GM23338 (cell line): ENCODE results near the gene PITPNC1. TPM values are rescaled to one million over a fixed set of nuclear protein-coding genes. Genes with fewer than 3 reads are reported as not detected.

ENCODE experiments used
- ATAC-seq: fragments of 200-7000 bp; cut with Tn5 transposase; 3 replicates; pipeline ENCODE4 v1.9.1; 2020
- DNase-seq: peaks from one replicate; pipeline ENCODE4 v3.0.0-alpha.2; 2015; ENCODE audit warnings: low spot score
- H2AFZ ChIP-seq: fragments of 200-600 bp; sonication (generic); 2 replicates; pipeline ENCODE4 v1.8.0; 2016; ENCODE audit warnings: antibody characterized with exemption, mild to moderate bottlenecking, moderate library complexity
- H3F3A ChIP-seq: fragments of 200-600 bp; sonication (generic); replicated peaks from 2 replicates; pipeline ENCODE4 v1.8.0; 2017; ENCODE audit warnings: antibody characterized with exemption, mixed run types, low read depth
- H3K27ac ChIP-seq: fragments of 200-600 bp; sonication (generic); 2 replicates; pipeline ENCODE4 v1.6.1; 2016; ENCODE audit warnings: low read depth
- H3K27me3 ChIP-seq: fragments of 200-600 bp; sonication (generic); 2 replicates; pipeline ENCODE4 v1.8.0; 2016; ENCODE audit warnings: mild to moderate bottlenecking, mixed run types, moderate library complexity; ENCODE audit not compliant: insufficient read depth
- H3K36me3 ChIP-seq: fragments of 200-600 bp; sonication (generic); 2 replicates; pipeline ENCODE4 v1.8.0; 2016; ENCODE audit warnings: mild to moderate bottlenecking; ENCODE audit not compliant: insufficient read depth
- H3K4me1 ChIP-seq: fragments of 200-600 bp; sonication (generic); 2 replicates; pipeline ENCODE4 v1.8.0; 2016; ENCODE audit warnings: mild to moderate bottlenecking, moderate library complexity; ENCODE audit not compliant: insufficient read depth
- H3K4me2 ChIP-seq: fragments of 200-600 bp; sonication (generic); 2 replicates; pipeline ENCODE4 v1.7.1; 2017; ENCODE audit warnings: mixed run types
- H3K4me3 ChIP-seq: fragments of 200-600 bp; sonication (generic); 2 replicates; pipeline ENCODE4 v1.6.1; 2016; ENCODE audit warnings: mixed run types
- H3K79me2 ChIP-seq: fragments of 200-600 bp; sonication (generic); replicated peaks from 2 replicates; pipeline ENCODE4 v1.8.0; 2017; ENCODE audit warnings: mild to moderate bottlenecking; ENCODE audit not compliant: insufficient read depth
- H3K9me2 ChIP-seq: fragments of 200-600 bp; sonication (generic); 2 replicates; pipeline ENCODE4 v1.8.0; 2017; ENCODE audit not compliant: insufficient read depth
- H4K20me1 ChIP-seq: fragments of 200-600 bp; sonication (generic); replicated peaks from 2 replicates; pipeline ENCODE4 v1.8.0; 2017; ENCODE audit warnings: mild to moderate bottlenecking; ENCODE audit not compliant: insufficient read depth
- H3K27ac Mint-ChIP-seq: 2 replicates; pipeline ENCODE4 v1.8.0; 2020; ENCODE audit warnings: inconsistent platforms, mild to moderate bottlenecking, moderate library complexity, mixed read lengths
- H3K27me3 Mint-ChIP-seq: 3 replicates; pipeline ENCODE4 v1.8.0; 2022; ENCODE audit warnings: low read depth, mild to moderate bottlenecking, moderate library complexity, mixed read lengths, inconsistent platforms; ENCODE audit not compliant: insufficient read depth, poor library complexity
- H3K36me3 Mint-ChIP-seq: 3 replicates; pipeline ENCODE4 v1.8.0; 2021; ENCODE audit warnings: low read depth, mild to moderate bottlenecking, inconsistent platforms, moderate library complexity, mixed read lengths
- H3K4me1 Mint-ChIP-seq: 3 replicates; pipeline ENCODE4 v1.8.0; 2020; ENCODE audit warnings: mild to moderate bottlenecking, inconsistent platforms, mixed read lengths
- H3K4me3 Mint-ChIP-seq: 3 replicates; pipeline ENCODE4 v1.8.0; 2021; ENCODE audit warnings: moderate library complexity, mild to moderate bottlenecking, inconsistent platforms, mixed read lengths
- H3K9me3 Mint-ChIP-seq: 3 replicates; pipeline ENCODE4 v1.8.0; 2020; ENCODE audit warnings: moderate library complexity, mild to moderate bottlenecking, inconsistent platforms, mixed read lengths
- CREB1 ChIP-seq: fragments of 250-450 bp; sonication (Bioruptor Pico); IDR thresholded peaks from 2 replicates; pipeline ENCODE4 v1.5.0; 2020; ENCODE audit warnings: low read depth, mild to moderate bottlenecking, moderate library complexity
- CTCF ChIP-seq, 2 experiments: fragments of 200-600 bp in 1 of 2; sonication (generic) in 1 of 2; conservative IDR thresholded peaks; 2 replicates each; pipeline versions ENCODE4 v1.5.1 to v1.6.1; 2016 to 2017; ENCODE audit warnings: antibody characterized with exemption in 2 of 2, low read depth in 2 of 2, mild to moderate bottlenecking in 2 of 2, moderate library complexity in 1 of 2
- ETS1 ChIP-seq: IDR thresholded peaks from 2 replicates; pipeline ENCODE4 v1.6.1; 2016; ENCODE audit warnings: antibody characterized with exemption
- EZH2 ChIP-seq: fragments of 200-600 bp; sonication (generic); IDR thresholded peaks from one replicate; pipeline ENCODE4 v1.8.0; 2017; ENCODE audit warnings: antibody characterized with exemption, mild to moderate bottlenecking, low read depth; ENCODE audit not compliant: unreplicated experiment
- EZH2phosphoT487 ChIP-seq: fragments of 200-600 bp; sonication (generic); IDR thresholded peaks from one replicate; pipeline ENCODE4 v1.8.1; 2018; ENCODE audit warnings: antibody characterized with exemption; ENCODE audit not compliant: unreplicated experiment
- JUNB ChIP-seq: IDR thresholded peaks from one replicate; pipeline ENCODE4 v1.6.1; 2016; ENCODE audit warnings: antibody characterized with exemption; ENCODE audit not compliant: unreplicated experiment
- NANOG ChIP-seq: IDR thresholded peaks from 2 replicates; pipeline ENCODE4 v1.6.1; 2016; ENCODE audit warnings: antibody characterized with exemption, borderline replicate concordance
- ZNF114 ChIP-seq: fragments of 250-450 bp; sonication (Bioruptor Pico); IDR thresholded peaks from 2 replicates; pipeline ENCODE4 v1.5.0; 2020; ENCODE audit warnings: mild to moderate bottlenecking, moderate library complexity
- ZNF331 ChIP-seq: fragments of 250-450 bp; sonication (Bioruptor Pico); IDR thresholded peaks from 2 replicates; pipeline ENCODE4 v1.5.0; 2020; ENCODE audit warnings: low read depth, mild to moderate bottlenecking, moderate library complexity
- ZNF462 ChIP-seq: fragments of 250-450 bp; sonication (Bioruptor Pico); IDR thresholded peaks from 2 replicates; pipeline ENCODE4 v1.5.0; 2020; ENCODE audit warnings: mild to moderate bottlenecking, moderate library complexity
- polyA plus RNA-seq: library from polyadenylated mRNA; unstranded; fragments of >200 nt; fragmentation: Nextera tagmentation; extraction: Ambion mirVana; gene quantifications from 2 replicates; pipeline ENCODE4 v1.2.1, GENCODE V29; 2016
- total RNA-seq: library from RNA; depleted of rRNA; stranded (reverse); fragments of >200 nt; shearing (Covaris generic); gene quantifications from 2 replicates; pipeline ENCODE4 v1.2.3, GENCODE V29; 2014

PITPNC1 gene
- total and polyA plus RNA-seq, 2 experiments from 2014 or later, result 23.0 to 32.6 TPM

- Mint-ChIP-seq H3K36me3 (peaks cover 57% of the 10 kb centered on the region), H3K27ac (no peak overlapping the region), H3K4me1 (peaks cover 17% of the 10 kb centered on the region), H3K9me3 (no peaks in the 10 kb centered on the region), H3K4me3 (no peak overlapping the region), H3K27me3 (peaks cover 4% of the 10 kb centered on the region)
- Histone ChIP-seq H3K9me2 (no peaks in the 10 kb centered on the region), H4K20me1 (peaks cover 40% of the 10 kb centered on the region), H3K4me3 (no peak overlapping the region), H3K36me3 (peaks cover 5% of the 10 kb centered on the region), H3K27me3 (no peaks in the 10 kb centered on the region), H3K4me1 (peaks cover 12% of the 10 kb centered on the region), H3K79me2 (peaks cover 98% of the 10 kb centered on the region), H3K27ac (peak overlapping the region; percentile 39; the same call in 1 of the 2 replicates), H3K4me2 (no peak overlapping the region), H3F3A (peaks cover 7% of the 10 kb centered on the region), H2AFZ (no peak overlapping the region)
- no peak for ATAC-seq
- no peak for TF ChIP-seq EZH2
- TF ChIP-seq EZH2phosphoT487, result no peak
- TF ChIP-seq NANOG, result no peak
- no peak for TF ChIP-seq CREB1
- no peak for TF ChIP-seq JUNB
- TF ChIP-seq CTCF (conservative IDR thresholded peaks at IDR 0.05; ENCODE audit: low read depth in 2 of 2), result no peak
- no peak for TF ChIP-seq ETS1
- no peak for TF ChIP-seq ZNF331 (CRISPR knock-in tag)
- no peak for TF ChIP-seq ZNF114 (CRISPR knock-in tag)
- no peak for TF ChIP-seq ZNF462 (CRISPR knock-in tag)
- DNase-seq, result no peak
Measured at GRCh38 chr17:67360880-67361279, 16.2 kb upstream of the PITPNC1 start.
